GM12873 (cell line): Measurements from ENCODE around the gene ADAMTSL2.

Source experiments
- CTCF ChIP-seq: IDR thresholded peaks from 2 replicates; pipeline ENCODE4 v1.5.1; 2012; ENCODE audit warnings: low read depth, mild to moderate bottlenecking, moderate library complexity, low read length, control low read depth; ENCODE audit not compliant: insufficient read depth; ENCODE audit errors: missing control alignments

The ADAMTSL2 gene

GRCh38 chr9:133546287-133546680 is 11.8 kb downstream of the ADAMTSL2 start:
- TF ChIP-seq CTCF = no peak

- no peak for TF ChIP-seq CTCF
Observed at GRCh38 chr9:133547116-133547515, 12.6 kb downstream of the ADAMTSL2 start.

DNA sequence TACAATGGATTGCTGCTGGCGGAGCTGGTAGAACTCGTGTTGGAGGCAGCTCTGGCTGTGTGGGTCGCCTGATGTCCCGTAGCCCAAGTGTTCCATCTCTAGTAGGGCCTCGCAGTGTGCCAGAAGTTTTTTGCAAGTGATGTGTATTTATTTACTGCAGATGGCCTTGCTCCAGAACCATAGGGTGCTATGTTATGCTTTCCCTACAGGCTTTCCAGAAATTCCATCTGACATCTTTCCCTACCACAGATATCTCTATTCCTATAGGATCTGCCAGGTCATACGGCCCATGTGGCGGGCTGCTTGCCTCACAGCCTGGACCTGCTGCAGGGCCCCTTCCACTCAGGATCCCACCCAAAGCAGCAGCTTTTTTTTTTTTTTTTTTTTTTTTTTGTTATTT is 16.9 kb downstream of the ADAMTSL2 start:
- TF ChIP-seq CTCF = no peak

DNA sequence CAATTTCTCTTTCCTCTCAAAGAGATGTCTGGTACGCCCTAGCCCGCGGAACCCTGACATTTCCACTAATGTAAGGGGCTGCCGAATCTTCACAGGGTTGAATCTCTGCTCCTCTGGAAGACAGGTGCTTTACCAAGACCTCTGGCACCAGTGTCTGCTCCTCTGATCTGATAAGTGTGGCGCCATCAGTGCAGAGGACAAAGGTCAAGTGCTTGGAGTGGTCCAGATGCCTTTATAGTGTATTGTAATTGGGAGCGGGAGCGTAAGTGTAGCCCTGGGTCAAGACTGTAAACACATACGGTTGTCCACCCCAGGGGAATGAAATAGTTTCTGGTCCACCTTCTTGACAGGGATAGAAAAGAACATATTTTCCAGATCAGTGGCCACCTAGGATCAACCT is 17.7 kb downstream of the ADAMTSL2 start:
- TF ChIP-seq CTCF = no peak

DNA sequence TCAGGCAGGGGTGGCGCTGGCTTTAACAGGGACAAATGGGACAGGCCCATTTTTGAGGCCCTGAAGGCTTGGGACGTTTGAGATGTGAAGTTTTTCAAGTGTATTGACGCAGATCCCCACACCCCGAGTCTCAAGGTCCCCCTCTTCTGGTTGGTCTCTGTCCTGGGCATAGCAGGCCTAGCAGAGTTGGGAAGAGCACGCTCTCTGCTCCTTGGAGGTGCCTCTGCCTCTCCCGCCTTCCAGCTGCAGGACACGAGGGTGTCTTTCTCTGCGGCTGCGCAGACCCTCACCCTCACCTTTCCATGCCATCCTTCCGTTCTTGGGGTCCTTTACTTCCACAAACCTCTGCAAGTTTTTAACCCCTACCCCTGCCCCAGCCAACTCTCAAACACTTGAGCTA is 18.6 kb downstream of the ADAMTSL2 start:
- TF ChIP-seq CTCF = peak; percentile 15

- no peak for TF ChIP-seq CTCF
Observed at GRCh38 chr9:133553973-133554713, 19.6 kb downstream of the ADAMTSL2 start.

- TF ChIP-seq CTCF = no peak
Observed at GRCh38 chr9:133554729-133555128, 20.2 kb downstream of the ADAMTSL2 start.
